ENCODE data around the gene CALHM1. TPM values are rescaled to one million over a fixed set of nuclear protein-coding genes. Genes with fewer than 3 reads are reported as not detected.
A peak's percentile ranks its signal among the peaks of the same experiment; 100 is the strongest.

CALHM1 gene
- total RNA-seq, 6 donors from 2014 or later, result not detected

DNA sequence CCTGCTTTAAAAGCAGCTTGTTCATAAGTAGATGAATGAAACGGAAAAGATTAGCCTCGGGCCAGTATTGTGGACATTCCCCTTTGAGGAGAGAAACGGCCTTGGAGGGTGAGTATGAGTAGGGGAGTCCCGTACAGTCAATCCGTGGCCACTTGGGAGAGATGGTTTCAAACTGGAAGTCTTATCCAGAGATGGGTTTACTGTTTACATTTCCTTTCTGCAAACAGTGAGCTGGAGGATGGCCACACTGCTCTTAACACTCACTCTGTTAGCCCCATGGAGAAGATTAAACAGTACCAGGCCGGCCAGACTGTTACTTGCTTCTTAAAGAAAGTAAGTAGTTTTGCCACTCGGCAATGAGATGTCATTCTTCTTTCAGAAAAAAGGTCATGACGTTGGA lies 26.8 kb downstream of the CALHM1 start:
- TF ChIP-seq EP300 (IDR thresholded peaks at IDR 0.05) (no peak), POLR2AphosphoS5 (IDR thresholded peaks at IDR 0.05) (no peak), POLR2A (IDR thresholded peaks at IDR 0.05) (no peak)
- TF ChIP-seq, protein P1, sequence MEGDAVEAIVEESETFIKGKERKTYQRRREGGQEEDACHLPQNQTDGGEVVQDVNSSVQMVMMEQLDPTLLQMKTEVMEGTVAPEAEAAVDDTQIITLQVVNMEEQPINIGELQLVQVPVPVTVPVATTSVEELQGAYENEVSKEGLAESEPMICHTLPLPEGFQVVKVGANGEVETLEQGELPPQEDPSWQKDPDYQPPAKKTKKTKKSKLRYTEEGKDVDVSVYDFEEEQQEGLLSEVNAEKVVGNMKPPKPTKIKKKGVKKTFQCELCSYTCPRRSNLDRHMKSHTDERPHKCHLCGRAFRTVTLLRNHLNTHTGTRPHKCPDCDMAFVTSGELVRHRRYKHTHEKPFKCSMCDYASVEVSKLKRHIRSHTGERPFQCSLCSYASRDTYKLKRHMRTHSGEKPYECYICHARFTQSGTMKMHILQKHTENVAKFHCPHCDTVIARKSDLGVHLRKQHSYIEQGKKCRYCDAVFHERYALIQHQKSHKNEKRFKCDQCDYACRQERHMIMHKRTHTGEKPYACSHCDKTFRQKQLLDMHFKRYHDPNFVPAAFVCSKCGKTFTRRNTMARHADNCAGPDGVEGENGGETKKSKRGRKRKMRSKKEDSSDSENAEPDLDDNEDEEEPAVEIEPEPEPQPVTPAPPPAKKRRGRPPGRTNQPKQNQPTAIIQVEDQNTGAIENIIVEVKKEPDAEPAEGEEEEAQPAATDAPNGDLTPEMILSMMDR (IDR thresholded peaks at IDR 0.05), result no peak
- DNase-seq (no peak), ATAC-seq (ENCODE audit: low FRiP score in 2 of 2) (no peak)
- Histone ChIP-seq H3K4me1 (peaks cover 0 to 6% (median 2%) of the 10 kb centered on the region in 4 donors), H3K27me3 (no peaks in the 10 kb centered on the region), H3K9me3 (no peaks in the 10 kb centered on the region), H3K36me3 (peaks cover 0 to 89% (median 43%) of the 10 kb centered on the region in 4 donors), H3K27ac (no peak overlapping the region), H3K4me3 (no peak overlapping the region)
- WGBS, 2 donors, result 50 to 57% methylated on average over 8 of the region's 8 CpGs

DNA sequence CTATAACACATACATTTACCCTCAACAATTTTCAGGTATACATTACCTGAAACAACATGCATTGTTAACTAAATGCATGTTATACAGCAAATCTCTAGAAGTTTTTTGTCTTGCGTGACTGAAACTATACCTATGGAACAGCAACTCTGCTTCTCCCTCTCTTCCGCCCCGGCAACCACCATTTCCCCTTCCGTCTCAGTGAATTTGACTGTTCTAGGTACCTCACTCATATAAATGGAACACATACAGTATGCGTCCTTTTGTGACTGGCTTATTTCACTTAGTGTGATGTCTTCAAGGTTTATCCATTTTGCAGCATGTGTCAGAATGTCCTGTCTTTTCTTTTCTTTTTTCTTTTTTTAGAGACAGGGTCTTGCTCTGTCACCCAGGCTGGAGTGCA lies 29.1 kb downstream of the CALHM1 start:
- TF ChIP-seq POLR2A (IDR thresholded peaks at IDR 0.05) (no peak), POLR2AphosphoS5 (IDR thresholded peaks at IDR 0.05) (no peak), EP300 (IDR thresholded peaks at IDR 0.05) (no peak)
- TF ChIP-seq, protein P1 (IDR thresholded peaks at IDR 0.05), result no peak
- Histone ChIP-seq H3K4me3 (no peak overlapping the region), H3K27ac (no peak overlapping the region), H3K36me3 (peaks cover 0 to 88% (median 40%) of the 10 kb centered on the region in 4 donors), H3K27me3 (no peaks in the 10 kb centered on the region), H3K9me3 (no peaks in the 10 kb centered on the region), H3K4me1 (peaks cover 0 to 6% (median 2%) of the 10 kb centered on the region in 4 donors)
- DNase-seq (no peak), ATAC-seq (ENCODE audit: low FRiP score in 2 of 2) (no peak)
- WGBS, 2 donors, result 93 to 95% methylated on average over 5 of the region's 5 CpGs

DNA sequence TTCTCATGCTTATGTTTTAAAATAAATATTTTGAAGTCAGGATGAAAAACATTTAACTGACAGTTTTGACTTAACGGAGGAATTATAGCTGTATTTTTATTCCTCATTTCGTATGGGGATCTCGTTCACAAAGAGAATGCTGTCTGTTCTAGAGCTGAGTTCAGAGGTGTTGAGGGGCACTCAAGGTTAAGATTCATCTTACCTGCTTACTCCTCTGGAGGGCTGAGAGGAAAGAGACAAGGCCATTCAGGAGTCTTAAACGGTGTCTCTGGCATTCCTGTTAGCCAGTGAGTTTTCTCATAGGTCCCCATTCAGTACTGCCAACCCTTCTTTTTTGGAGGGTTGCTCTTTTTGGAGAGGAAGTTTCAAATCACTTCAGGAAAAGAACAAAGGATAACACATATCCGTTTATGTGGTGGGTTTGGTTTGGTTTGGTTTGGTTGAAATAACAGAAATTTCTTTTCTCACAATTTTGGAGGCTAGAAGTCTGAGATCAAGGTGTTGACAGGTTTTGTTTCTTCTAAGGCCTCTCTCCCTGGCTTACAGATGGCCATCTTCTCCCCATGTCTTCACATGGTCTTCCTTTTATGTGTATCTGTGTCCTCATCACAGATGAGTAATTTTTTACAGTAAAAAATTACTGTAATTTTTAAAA lies 29.6 kb downstream of the CALHM1 start:
- WGBS, 2 donors, result 54 to 65% methylated on average over 5 of the region's 5 CpGs
- no peak for TF ChIP-seq POLR2AphosphoS5 (IDR thresholded peaks at IDR 0.05)
- TF ChIP-seq POLR2A (IDR thresholded peaks at IDR 0.05), result no peak
- no peak for TF ChIP-seq EP300 (IDR thresholded peaks at IDR 0.05)
- TF ChIP-seq, protein P1 (IDR thresholded peaks at IDR 0.05), result no peak
- Histone ChIP-seq H3K4me1 (peaks cover 0 to 6% (median under 1%) of the 10 kb centered on the region in 4 donors), H3K4me3 (no peak overlapping the region), H3K27ac (no peak overlapping the region), H3K36me3 (peaks cover 0 to 88% (median 42%) of the 10 kb centered on the region in 4 donors), H3K27me3 (no peaks in the 10 kb centered on the region), H3K9me3 (no peaks in the 10 kb centered on the region)
- ATAC-seq (ENCODE audit: low FRiP score in 2 of 2) (no peak), DNase-seq (no peak)

DNA sequence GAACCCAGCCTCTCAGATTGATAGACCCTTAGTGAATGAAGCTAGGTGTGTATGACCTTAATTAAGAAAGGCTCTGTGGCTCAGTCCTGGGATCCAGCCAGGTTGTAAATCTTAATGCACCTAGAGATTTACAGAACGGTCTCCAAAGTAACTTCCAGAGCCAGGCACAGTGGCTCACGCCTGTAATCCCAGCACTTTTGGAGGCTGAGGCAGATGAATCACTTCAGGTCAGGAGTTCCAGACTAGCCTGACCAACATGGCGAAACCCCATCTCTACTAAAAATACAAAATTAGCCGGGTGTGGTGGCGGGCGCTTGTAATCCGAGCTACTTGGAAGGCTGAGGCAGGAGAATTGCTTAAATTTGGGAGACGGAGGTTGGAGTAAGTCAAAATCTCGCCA lies 30.8 kb downstream of the CALHM1 start:
- H3K4me1 ChIP-seq, result peaks cover 0 to 6% (median 0%) of the 10 kb centered on the region in 4 donors
- TF ChIP-seq POLR2A (IDR thresholded peaks at IDR 0.05), result no peak
- no peak for TF ChIP-seq POLR2AphosphoS5 (IDR thresholded peaks at IDR 0.05)
- TF ChIP-seq EP300 (IDR thresholded peaks at IDR 0.05), result no peak
- TF ChIP-seq, protein P1 (IDR thresholded peaks at IDR 0.05), result no peak
- WGBS, 2 donors, result 92 to 94% methylated on average over 9 of the region's 9 CpGs
- no peak for DNase-seq
- H3K27me3 ChIP-seq, result no peaks in the 10 kb centered on the region
- no peaks in the 10 kb centered on the region for H3K9me3 ChIP-seq
- peaks cover 12 to 90% (median 47%) of the 10 kb centered on the region in 4 donors for H3K36me3 ChIP-seq
- H3K27ac ChIP-seq, result no peak overlapping the region
- no peak for ATAC-seq (ENCODE audit: low FRiP score in 2 of 2)
- H3K4me3 ChIP-seq, result no peak overlapping the region

DNA sequence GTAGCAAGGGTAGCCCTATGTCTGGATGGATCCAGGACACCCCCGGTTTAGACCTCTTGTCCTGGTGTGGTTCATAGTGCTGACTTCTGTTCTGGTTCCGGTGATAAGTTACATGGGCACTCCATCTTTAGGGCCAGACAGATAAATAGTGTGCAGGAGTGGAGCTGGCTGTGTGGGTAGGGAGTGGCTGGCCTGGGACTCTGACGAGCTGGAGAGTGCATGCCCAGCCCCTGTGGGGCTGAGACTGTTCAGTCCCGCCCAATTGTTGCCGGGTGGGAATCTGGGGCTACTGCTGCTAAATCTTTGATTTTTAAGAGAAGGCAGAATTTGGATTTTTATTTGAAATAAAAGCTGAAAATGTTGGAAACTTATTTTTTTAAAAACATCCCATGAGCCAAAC lies 35.0 kb downstream of the CALHM1 start:
- TF ChIP-seq EP300 (IDR thresholded peaks at IDR 0.05) (no peak), POLR2AphosphoS5 (IDR thresholded peaks at IDR 0.05) (no peak), POLR2A (IDR thresholded peaks at IDR 0.05) (no peak)
- TF ChIP-seq, protein P1 (IDR thresholded peaks at IDR 0.05), result no peak
- DNase-seq (no peak), ATAC-seq (ENCODE audit: low FRiP score in 2 of 2) (peak in 1 of 2 donors; percentile 29)
- Histone ChIP-seq H3K9me3 (no peaks in the 10 kb centered on the region), H3K36me3 (peaks cover 15 to 95% (median 73%) of the 10 kb centered on the region in 4 donors), H3K4me3 (no peak overlapping the region), H3K27ac (no peak overlapping the region), H3K4me1 (no peaks in the 10 kb centered on the region), H3K27me3 (no peaks in the 10 kb centered on the region)
- 86 to 96% methylated on average over 5 of the region's 5 CpGs for WGBS, 2 donors
